NCI-H187 (cell line): Measurements from ENCODE around the gene ELOF1.
A peak's percentile ranks its signal among the peaks of the same experiment; 100 is the strongest.
"Not testable (repeated sequence)": the region's sequence is repeated elsewhere in the genome, so short reads cannot be mapped to it uniquely, and the experiment has no call there.

ENCODE experiments used
- DNase-seq, 2 experiments: peaks; one replicate each; lab custom pipeline; 2025; lab: John Stamatoyannopoulos, UW

Gene ELOF1

DNA sequence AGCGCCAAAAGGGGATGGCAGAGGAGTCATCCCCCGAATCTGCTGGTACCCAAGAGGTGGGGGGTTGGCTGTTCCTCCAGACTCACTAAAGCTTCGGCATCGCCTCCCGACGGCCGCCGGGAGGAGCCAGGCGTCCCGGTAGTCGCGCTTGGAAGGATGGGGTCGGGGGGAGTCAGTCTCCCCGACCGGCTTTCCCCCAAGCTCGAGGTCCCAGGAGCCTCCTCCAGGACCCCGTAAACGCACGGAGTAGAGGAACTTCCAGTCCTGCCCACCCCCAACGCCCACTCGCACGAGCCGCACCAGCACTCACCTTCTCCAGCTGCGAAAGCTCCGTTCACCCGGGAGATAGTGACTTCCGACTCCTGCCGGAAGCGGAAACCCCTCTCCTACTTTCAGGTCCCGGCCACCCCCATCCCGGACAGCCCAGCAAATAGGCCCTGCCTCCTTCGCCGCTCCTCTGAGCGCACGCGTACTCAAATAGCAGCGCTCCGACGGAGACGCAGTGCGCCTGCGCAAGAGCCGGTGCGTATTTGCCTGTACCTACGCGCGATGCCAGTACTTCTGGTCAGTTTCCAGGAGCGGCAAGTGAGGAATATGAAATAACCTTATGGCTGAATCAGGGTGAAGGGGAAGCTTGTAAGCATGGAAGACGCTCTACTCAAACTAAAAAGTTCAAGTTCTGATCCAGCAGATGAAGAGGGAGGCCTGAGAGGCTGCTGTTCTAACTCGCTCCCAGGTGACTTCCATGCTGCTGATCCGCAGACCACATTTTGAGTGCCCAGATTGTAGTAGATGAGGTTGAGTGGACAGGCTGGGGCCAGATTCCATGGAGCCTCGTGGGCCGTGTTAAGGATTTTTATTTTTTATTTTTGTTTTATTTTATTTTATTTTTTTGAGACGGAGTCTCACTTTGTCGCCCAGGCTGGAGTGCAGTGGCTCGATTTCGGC, at the start of gene ELOF1:
Gene ELOF1, minus strand, starts transcription at position 350 of the 948 bp plus-strand sequence. CDS start 4,883 bp downstream, outside the sequence.
- peak; percentile 65 to 87 for DNase-seq

DNA sequence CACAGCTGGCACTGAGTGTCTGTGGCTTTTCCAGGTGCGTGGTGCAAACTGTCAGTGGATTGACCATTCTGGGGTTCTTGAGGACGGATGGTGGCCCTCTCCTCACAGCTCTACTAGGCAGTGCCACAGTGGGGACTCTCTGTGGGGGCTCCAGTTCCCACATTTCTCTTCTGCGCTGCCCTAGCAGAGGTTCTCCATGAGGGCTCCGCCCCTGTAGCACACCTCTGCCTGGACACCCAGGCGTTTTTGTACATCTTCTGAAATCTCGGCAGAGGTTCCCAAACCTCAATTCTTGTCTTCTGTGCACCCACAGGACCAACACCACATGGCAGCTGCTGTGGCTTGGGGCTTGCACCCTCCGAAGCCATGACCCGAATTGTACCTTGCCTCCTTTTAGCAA, 47.5 kb upstream of the ELOF1 start:
- DNase-seq: no peak

DNA sequence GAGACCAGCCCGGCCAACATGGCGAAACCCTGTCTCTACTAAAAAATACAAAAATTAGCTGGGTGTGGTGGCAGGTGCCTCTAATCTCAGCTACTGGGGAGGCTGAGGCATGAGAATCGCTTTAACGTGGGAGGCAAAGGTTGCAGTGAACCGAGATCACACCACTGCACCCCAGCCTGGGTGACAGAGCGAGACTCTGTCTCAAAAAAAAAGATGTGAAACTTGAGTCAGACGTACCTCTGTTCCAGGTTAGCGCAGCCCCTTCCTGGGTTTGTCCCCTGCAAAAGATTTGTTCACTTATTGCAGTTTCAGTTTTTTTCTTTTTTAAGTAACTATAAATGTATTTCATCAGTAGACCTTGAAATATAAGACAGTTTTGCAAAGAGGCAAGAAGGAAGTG, 40.7 kb upstream of the ELOF1 start:
- not testable (repeated sequence) for DNase-seq

DNA sequence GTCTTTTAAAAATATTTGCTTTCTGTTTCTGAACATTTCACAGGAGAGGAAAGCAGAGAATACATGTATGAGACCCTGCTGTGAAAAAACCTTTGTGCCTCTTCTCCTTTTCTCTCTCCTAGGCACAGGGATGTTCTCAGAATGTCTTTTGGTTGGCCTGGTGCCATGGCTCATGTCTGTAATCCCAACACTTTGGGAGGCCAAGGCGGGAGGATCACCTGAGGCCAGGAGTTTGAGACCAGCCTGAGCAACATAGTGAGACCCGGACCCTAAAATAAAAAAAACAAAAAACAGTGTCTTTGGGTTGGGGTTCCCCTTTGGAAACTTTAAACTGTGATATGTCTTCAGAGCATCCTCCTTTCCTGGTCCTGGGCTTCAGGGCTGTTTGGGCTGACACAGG, 39.7 kb upstream of the ELOF1 start:
- DNase-seq: no peak

DNA sequence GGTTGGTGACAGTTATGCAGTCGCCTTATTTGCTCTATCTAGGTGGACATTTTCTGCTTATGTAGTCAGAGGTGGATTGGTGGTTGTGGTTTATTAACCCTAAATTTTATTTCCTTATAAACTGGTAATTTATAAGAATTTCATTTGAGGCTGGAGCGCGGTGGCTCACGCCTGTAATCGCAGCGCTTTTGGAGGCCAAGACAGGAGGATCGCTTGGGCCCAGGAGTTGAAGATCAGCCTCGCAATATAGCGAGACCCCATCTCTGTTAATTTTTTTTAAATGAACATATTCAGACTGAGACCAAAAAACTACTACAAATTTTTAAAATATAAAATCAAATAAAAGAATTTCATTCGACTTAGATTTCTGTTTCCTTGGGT, 39.1 kb upstream of the ELOF1 start:
- DNase-seq: no peak

DNA sequence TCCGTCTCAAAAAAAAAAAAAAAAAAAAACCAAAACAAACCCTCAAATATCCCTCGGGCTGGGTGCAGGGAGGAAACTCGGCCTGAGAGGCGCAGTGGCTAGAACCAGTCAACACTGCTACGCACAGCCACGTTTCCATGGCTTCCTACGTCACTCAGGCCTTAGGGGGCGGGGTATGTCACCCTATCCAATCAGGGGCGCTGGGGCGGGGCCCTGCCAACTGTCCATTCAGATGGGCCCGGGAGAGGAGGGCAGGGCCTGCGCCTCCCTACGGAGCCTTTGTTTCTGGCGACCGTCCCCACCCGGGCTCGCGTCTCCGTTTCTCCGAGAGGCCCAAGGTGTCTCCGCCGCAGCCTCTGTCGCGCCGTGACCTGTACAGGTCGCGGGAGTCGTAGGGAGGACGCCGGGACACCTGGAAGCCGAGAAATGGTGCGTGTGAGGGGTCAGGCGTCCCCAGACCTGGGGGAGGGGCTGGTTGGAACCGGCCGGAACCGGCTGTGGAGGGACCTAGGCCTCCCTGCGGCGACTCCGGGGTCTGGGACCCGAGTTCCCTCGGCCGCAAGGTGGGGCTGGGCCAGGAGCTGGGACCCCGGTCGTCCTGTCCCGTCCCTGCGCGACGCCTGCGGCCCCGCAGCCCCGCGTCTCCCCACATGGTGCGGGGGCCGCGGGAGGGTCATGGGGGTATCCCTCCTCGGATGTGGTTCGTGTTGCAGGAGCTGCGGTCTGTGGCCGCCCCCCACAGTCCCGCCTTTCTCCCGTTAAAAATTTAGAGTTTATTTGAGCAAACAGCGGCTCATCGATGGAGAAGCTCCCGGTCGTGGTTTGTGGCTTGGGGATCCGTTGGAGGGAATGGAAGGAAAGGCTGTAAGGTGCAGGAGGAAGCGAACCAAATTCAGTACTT, 38.4 kb upstream of the ELOF1 start, which contains the start of gene ZNF627:
Gene ZNF627, plus strand, starts transcription at position 282 of the 901 bp plus-strand sequence. Its CDS starts 145 bp downstream, at position 427.
- DNase-seq: peak; percentile 82 to 90

DNA sequence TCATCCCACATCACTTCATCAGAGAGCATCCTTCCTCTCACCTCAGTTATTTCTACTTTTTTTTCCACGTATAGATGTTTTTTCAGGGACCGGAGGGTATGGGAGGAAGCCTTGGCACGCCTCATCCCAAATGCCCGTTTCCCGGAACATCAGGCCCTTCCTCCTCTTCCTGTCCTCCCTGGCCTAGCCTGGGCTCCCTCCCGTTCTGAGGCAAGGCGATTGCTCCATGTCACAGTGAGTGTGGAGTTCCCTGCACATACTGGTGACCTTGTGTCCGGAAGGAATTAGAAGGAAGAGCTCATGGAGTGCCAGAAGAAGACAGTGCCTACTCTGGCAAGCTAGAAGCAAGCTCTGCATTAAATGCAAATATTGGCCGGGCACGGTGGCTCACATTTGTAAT, 37.1 kb upstream of the ELOF1 start:
- no peak for DNase-seq

DNA sequence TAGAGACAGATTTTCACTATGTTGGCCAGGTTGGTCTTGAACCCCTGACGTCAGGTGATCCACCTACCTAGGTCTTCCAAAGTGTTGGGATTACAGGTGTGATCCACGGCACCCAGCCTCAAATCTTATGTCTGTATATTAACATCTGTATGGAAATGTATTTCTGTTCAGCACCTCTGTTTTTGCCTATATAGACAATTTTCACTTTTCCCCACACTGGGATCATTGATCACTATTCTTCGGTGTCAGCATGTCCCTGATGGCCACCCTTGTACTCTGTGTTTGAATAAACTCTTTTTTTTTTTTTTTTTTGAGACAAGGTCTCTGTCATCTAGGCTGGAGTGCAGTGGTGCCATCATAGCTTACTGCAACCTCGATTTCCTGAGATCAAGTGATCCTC, 35.1 kb upstream of the ELOF1 start:
- no peak for DNase-seq

DNA sequence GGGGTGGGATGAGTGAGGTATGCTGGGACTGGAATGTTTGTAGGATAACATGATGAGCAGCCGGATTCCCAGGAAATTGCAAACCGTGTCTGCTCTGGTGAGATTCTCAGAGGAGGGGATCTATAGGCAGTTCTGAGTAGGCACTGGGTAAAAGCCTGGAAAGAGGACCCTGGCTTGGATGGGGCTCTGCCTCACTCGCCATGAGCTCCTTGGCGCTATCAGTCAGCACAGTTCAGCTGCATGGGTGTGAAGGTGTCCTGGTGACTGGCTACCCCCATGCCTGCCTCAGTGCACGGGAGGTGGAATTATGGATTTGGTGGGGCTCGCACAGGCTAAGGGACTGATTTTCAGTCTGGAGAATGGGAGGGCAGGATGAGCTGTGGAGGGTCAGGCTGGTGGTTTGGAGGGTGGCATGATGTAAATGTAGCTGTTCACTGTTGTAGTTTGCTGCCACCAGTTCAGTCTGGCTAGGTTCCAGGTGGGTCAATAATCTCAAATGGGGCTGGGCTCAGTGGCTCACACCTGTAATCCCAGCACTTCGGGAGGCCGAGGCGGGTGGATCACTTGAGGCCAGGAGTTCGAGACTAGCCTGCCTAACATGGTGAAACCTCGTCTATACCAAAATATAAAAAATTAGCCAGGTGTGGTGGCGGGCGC, 29.1 kb upstream of the ELOF1 start:
- no peak for DNase-seq

DNA sequence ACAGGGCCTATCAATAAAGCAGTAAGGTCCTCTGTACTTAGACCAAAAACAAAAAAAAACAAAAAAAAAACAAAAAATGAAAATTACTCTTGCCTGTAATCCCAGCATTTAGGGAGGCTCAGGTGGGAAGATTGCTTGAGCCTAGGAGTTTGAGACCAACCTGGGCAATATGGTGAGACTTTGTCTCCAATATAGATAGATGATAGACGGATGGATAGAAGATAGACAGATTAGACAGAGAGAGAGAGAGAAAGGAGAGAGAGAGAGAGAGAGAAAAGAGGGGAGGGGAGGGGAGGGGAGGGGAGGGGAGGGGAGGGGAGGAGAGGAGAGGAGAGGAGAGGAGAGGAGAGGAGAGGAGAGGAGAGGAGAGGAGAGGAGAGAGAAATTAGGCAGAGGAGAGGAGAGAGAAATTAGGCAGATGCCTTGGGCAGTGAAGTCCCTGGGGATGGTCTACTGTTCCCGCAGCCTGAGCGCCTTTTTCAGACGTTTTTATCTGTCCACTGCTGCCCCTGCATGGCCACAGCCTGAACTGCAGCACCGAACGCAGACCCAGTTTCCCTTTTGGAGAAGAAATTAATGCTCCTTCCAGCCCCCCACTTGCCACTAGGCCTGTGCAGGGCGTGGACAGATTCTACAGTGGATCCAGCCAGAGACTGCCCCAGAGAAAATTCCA, 28.4 kb upstream of the ELOF1 start:
- peak in 1 of 2 experiments; percentile 17 for DNase-seq

DNA sequence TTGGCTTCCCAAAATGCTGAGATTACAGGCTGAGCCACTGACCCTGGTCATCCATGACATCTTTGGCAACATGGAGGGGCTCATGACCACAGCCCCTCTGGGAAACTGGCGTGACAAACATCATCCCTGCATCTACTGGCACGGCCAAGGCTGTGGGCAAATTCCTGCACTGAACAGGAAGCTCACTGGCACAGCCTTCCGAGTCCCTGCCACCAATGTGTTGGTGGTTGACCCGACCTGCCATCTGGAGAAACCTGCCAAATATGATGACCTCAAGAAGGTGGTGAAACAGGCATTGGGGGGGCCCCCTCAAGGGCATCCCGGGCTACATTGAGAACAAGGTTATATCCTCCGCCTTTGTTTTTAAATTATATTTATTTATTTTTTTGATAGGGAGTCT, 27.3 kb upstream of the ELOF1 start:
- no peak for DNase-seq

DNA sequence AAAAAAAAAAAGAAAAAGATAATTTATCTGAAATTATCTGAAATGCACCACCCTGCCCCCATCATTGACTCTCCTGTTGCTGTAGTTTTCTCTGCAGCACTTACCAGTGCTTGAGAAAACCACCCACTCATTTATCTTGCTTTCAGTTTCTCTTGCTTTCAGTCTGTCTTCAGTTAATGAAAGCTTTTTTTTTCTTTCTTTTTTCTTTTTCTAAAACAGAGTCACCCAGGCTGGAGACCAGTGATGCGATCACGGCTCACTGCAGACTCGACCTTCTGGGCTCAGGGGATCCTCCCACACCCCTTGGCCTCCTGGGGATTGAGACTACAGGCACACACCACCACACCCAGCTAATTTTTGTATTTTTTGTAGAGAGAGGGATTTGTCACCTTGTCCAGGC, 22.7 kb upstream of the ELOF1 start:
- no peak for DNase-seq

DNA sequence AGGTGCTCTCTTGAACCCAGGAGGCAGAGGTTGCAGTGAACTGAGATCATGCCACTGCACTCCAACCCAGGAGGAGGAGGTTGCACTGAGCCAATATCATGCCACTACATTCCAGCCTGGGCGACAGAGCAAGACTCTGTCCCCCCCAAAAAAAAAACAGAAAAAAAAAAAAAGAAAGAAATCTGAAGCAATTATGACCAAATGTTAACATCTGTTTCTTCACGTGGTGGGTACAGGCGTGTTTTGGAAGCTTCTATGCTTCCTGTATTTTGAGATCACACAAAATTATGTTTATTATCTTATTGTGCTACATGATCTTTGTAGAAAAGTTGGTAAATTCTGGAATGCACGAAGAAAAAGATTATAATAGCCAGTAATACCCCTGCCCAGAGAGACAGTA, 21.1 kb upstream of the ELOF1 start:
- DNase-seq: no peak

DNA sequence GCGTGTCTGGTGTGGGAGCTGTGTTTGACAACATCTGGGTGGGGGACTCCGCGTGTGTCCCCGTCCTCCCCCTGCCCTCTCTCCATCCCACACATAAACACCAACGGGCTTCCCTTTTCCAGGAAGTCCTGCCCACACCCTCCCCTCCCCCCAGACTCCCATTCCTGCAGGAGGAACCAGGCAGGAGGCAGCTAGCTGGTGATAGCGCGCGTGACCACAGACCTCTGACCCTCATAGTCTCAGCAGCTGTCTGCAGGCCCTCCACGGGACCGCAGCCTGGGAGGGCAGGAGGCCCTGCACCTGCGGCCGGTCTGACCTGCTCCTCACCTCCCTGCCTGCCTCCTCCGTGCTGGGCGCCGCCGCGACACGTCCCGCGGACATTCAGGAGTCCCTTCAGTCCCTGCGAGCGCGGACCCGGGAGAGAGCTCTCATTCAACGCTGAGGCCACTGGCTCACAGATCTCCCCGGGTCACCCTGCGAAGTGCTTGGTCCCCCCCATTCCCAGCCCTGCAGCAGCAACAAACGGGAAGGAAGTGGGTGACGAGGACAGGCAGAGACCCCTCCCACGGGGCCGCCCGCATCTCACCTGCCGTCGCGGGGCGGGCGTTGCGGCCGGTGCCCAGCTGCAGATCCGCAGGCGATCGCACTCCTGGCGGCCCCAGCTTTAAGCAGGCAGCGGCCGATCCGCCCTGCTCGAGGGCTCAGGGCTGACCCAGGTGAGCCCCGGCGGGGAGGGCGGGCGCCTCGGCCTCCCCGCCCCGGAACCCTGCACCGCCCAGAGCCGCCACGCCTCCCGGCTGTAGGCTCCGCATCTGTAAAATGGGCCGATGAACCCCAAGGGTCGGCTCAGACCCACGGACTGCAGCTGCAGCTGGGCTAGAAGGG, 19.5 kb upstream of the ELOF1 start:
- no peak for DNase-seq

DNA sequence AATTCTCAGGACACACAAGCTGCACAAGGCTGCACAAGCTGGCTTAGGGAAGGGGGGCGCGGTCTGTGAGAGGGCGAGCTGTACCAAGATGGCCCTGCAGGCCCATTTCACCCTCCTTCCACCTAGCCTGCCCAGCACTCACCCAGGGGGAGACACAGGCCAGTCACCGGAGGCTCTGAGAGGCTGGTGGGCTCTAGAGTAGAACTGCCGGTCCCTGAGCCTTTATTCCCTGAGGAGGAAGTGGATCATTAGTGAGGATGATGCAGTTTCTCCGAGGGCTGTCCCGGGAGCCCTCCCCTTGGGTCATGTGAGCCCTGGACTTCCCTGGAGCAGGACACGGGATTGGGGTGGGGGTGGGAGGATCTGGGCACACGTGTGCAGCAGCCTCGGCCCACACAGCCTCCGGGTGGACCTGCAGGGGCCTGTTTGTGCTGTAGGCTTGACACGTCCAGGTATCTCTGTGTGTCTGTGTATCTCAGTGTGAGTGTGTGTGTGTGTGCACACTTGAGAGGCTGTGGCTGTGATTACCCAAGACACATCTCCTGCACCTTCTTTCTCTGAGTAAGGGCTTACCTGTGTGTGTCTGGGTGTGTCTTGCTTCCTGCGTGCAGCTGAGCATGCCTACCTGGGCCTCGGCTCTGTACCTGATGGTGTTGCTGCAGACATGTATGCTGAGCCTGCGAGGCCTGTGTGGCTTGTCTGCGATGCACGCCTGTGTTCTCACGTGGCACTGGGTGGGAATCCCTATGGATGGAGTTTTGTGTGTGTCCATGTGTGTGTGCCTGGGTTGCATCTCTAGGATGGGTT, 18.6 kb upstream of the ELOF1 start, which contains the start of gene ACP5:
Gene ACP5, minus strand, starts transcription at position 195 of the 807 bp plus-strand sequence. CDS start 328 bp downstream, outside the sequence.
- DNase-seq: no peak

DNA sequence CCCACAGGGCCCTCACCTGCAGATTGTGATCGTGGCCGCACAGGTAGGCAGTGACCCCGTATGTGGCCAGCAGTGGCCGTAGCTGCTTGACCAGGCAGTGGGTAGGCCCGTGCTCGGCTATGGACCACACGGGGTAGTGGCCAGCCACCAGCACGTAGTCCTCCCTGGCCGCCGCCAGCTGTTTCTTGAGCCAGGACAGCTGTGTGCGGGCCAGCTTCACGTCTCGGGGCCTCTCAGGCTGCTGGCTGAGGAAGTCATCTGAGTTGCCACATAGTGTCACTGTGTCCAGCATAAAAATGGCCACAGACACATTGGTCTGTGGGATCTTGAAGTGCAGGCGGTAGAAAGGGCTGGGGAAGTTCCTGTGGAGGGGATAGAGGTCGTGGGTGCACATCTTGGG, 17.2 kb upstream of the ELOF1 start:
- DNase-seq: no peak

DNA sequence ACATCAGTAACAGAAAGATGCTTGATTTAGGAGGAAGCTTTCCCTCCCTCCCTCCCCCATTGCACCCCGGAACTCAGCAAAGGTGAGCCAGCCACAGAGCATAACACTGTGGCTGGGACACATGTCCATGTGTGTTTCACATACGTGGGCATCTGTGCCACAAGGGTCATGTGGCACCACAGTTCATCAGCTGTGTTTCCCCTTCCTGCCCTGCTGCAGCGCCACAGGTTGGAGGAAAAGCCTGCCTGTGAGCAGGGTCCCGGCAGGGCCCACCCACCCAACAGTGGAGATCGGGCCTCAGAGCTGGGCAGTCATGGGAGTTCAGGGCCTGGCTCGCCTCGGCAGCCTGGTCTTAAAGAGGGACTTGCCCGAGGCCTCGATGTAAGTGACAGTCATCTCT, 15.7 kb upstream of the ELOF1 start:
- DNase-seq: no peak

DNA sequence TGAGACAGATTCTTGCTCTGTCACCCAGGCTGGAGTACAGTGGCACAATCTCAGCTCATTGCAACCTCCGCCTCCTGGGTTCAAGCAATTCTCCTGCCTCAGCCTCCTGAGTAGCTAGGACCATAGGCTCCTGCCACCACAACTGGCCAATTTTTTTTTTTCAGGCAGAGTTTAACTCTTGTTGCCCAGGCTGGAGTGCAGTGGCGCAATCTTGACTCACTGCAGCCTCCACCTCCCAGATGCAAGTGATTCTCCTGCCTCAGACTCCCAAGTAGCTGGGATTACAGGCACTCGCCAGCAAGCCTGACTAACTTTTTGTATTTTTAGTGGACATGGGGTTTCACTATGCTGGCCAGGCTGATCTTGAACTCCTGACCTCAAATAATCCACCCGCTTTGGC, 14.7 kb upstream of the ELOF1 start:
- DNase-seq: not testable (repeated sequence)

DNA sequence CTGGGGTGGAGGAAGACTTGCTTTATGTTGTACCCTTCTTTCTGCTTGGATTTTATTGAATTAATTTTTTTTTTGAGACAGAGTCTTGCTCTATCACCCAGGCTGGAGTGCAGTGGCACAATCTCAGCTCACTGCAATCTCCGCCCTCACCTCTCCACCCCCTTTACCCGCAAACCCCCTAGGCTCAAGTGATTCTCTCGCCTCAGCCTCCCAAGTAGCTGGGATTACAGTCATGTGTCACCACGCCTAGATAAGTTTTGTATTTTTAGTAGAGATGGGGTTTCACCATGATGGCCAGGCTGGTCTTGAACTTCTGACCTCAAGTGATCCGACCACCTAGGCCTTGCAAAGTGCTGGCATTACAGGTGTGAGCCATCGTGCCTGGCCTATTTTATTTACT, 14.3 kb upstream of the ELOF1 start:
- DNase-seq: not testable (repeated sequence)
